HG03095 (cell line): ENCODE results near the gene RRAS2.

Experiments used
- ATAC-seq: cut with Tn5 transposase; IDR thresholded peaks from one replicate; pipeline ENCODE4 v1.9.1; 2021; ENCODE audit warnings: moderate library complexity; ENCODE audit not compliant: unreplicated experiment

The RRAS2 gene

GRCh38 chr11:14340721-14341120 is 18.3 kb downstream of the RRAS2 start:
- ATAC-seq, result no peak

- ATAC-seq, result no peak
Observed at GRCh38 chr11:14339356-14339755, 19.6 kb downstream of the RRAS2 start.

- ATAC-seq, result no peak
Observed at GRCh38 chr11:14336507-14337503, 22.2 kb downstream of the RRAS2 start.

GRCh38 chr11:14335712-14336111 is 23.3 kb downstream of the RRAS2 start:
- ATAC-seq, result no peak

GRCh38 chr11:14334893-14335292 is 24.1 kb downstream of the RRAS2 start:
- peak; percentile 42 for ATAC-seq

- ATAC-seq, result no peak
Observed at GRCh38 chr11:14334192-14334591, 24.8 kb downstream of the RRAS2 start.

- ATAC-seq, result peak; percentile 43
Observed at GRCh38 chr11:14331476-14332136, 27.4 kb downstream of the RRAS2 start.

GRCh38 chr11:14330881-14331280 is 28.1 kb downstream of the RRAS2 start:
- ATAC-seq, result no peak

GRCh38 chr11:14329702-14330101 is 29.3 kb downstream of the RRAS2 start:
- no peak for ATAC-seq

- no peak for ATAC-seq
Observed at GRCh38 chr11:14327116-14327515, 31.9 kb downstream of the RRAS2 start.

GRCh38 chr11:14323118-14323676 is 35.8 kb downstream of the RRAS2 start:
- ATAC-seq, result no peak

GRCh38 chr11:14322510-14322909 is 36.5 kb downstream of the RRAS2 start:
- ATAC-seq, result no peak

- ATAC-seq, result peak; percentile 41
Observed at GRCh38 chr11:14320020-14320419, 39.0 kb downstream of the RRAS2 start.

- no peak for ATAC-seq
Observed at GRCh38 chr11:14318581-14318981, 40.4 kb downstream of the RRAS2 start.

GRCh38 chr11:14317659-14318325 is 41.2 kb downstream of the RRAS2 start:
- ATAC-seq, result no peak

GRCh38 chr11:14315130-14315529 is 43.9 kb downstream of the RRAS2 start:
- ATAC-seq, result no peak

GRCh38 chr11:14314127-14314526 is 44.9 kb downstream of the RRAS2 start:
- ATAC-seq, result no peak

GRCh38 chr11:14312736-14313438 is 46.1 kb downstream of the RRAS2 start:
- ATAC-seq, result no peak

GRCh38 chr11:14310679-14311078 is 48.3 kb downstream of the RRAS2 start:
- ATAC-seq, result no peak

- no peak for ATAC-seq
Observed at GRCh38 chr11:14309425-14310192, 49.4 kb downstream of the RRAS2 start.
